GM18867 (cell line): Measurements from ENCODE around the gene FAF2.
"Not testable (repeated sequence)": the region's sequence is repeated elsewhere in the genome, so short reads cannot be mapped to it uniquely, and the experiment has no call there.

Experiments used
- ATAC-seq: cut with Tn5 transposase; IDR thresholded peaks from one replicate; pipeline ENCODE4 v1.9.1; 2021; ENCODE audit warnings: mild to moderate bottlenecking, moderate library complexity; ENCODE audit not compliant: unreplicated experiment

FAF2 gene

GRCh38 chr5:176416965-176417364, 31.2 kb upstream of the FAF2 start:
- ATAC-seq: no peak

- no peak for ATAC-seq
Observed at GRCh38 chr5:176418251-176418650, 29.9 kb upstream of the FAF2 start.

GRCh38 chr5:176420086-176420485, 28.1 kb upstream of the FAF2 start:
- no peak for ATAC-seq

GRCh38 chr5:176420972-176421544, 27.1 kb upstream of the FAF2 start:
- no peak for ATAC-seq

- ATAC-seq: no peak
Observed at GRCh38 chr5:176424181-176424580, 24.0 kb upstream of the FAF2 start.

GRCh38 chr5:176425138-176425537, 23.0 kb upstream of the FAF2 start:
- no peak for ATAC-seq

GRCh38 chr5:176425791-176426190, 22.4 kb upstream of the FAF2 start:
- ATAC-seq: no peak

GRCh38 chr5:176426876-176427275, 21.3 kb upstream of the FAF2 start:
- no peak for ATAC-seq

- ATAC-seq: no peak
Observed at GRCh38 chr5:176427971-176428370, 20.2 kb upstream of the FAF2 start.

GRCh38 chr5:176429972-176430371, 18.2 kb upstream of the FAF2 start:
- no peak for ATAC-seq

GRCh38 chr5:176432707-176433106, 15.5 kb upstream of the FAF2 start:
- ATAC-seq: no peak

GRCh38 chr5:176436656-176437055, 11.5 kb upstream of the FAF2 start:
- ATAC-seq: no peak

GRCh38 chr5:176438959-176439757, 9.0 kb upstream of the FAF2 start:
- no peak for ATAC-seq

- ATAC-seq: no peak
Observed at GRCh38 chr5:176440927-176441706, 7.1 kb upstream of the FAF2 start.

- ATAC-seq: no peak
Observed at GRCh38 chr5:176441921-176442323, 6.3 kb upstream of the FAF2 start.

GRCh38 chr5:176442911-176443310, 5.3 kb upstream of the FAF2 start:
- ATAC-seq: not testable (repeated sequence)

- no peak for ATAC-seq
Observed at GRCh38 chr5:176444742-176445141, 3.4 kb upstream of the FAF2 start.

- ATAC-seq: no peak
Observed at GRCh38 chr5:176446028-176446665, 2.0 kb upstream of the FAF2 start.

GRCh38 chr5:176446884-176447590, 1.1 kb upstream of the FAF2 start:
- no peak for ATAC-seq

- ATAC-seq: no peak
Observed at GRCh38 chr5:176447591-176447977, 601 bp upstream of the FAF2 start.

- no peak for ATAC-seq
Observed at GRCh38 chr5:176450077-176450476, 1.9 kb downstream of the FAF2 start.
